ENCODE measurements around the gene CASQ2. TPM values are rescaled to one million over a fixed set of nuclear protein-coding genes. Genes with fewer than 3 reads are reported as not detected.

CASQ2 gene
- total and polyA plus RNA-seq, 9 donors, result 0.36 to 43.0 (median 2.3) TPM

- no peak overlapping the region for H3K27ac ChIP-seq
- WGBS, 3 donors, result 81 to 88% (median 86%) methylated on average over 3 of the region's 3 CpGs
- no peak overlapping the region for H3K4me3 ChIP-seq
- no peak for DNase-seq
- no peaks in the 10 kb centered on the region for H3K36me3 ChIP-seq
- no peaks in the 10 kb centered on the region for H3K27me3 ChIP-seq
- intact Hi-C loops (cut with DNase I), result no loop called here
- H3K9me3 ChIP-seq, result no peaks in the 10 kb centered on the region
- no peak for TF ChIP-seq EP300 (IDR thresholded peaks at IDR 0.05)
- TF ChIP-seq, protein P1, sequence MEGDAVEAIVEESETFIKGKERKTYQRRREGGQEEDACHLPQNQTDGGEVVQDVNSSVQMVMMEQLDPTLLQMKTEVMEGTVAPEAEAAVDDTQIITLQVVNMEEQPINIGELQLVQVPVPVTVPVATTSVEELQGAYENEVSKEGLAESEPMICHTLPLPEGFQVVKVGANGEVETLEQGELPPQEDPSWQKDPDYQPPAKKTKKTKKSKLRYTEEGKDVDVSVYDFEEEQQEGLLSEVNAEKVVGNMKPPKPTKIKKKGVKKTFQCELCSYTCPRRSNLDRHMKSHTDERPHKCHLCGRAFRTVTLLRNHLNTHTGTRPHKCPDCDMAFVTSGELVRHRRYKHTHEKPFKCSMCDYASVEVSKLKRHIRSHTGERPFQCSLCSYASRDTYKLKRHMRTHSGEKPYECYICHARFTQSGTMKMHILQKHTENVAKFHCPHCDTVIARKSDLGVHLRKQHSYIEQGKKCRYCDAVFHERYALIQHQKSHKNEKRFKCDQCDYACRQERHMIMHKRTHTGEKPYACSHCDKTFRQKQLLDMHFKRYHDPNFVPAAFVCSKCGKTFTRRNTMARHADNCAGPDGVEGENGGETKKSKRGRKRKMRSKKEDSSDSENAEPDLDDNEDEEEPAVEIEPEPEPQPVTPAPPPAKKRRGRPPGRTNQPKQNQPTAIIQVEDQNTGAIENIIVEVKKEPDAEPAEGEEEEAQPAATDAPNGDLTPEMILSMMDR (IDR thresholded peaks at IDR 0.05), result no peak
- no peak for TF ChIP-seq POLR2A (IDR thresholded peaks at IDR 0.05)
- H3K4me1 ChIP-seq (ENCODE audit: insufficient read depth), result no peaks in the 10 kb centered on the region
These were observed 73.7 kb downstream of the CASQ2 start for GRCh38 chr1:115694805-115695204.

GRCh38 chr1:115692224-115692623 lies 76.3 kb downstream of the CASQ2 start:
- Histone ChIP-seq H3K27ac (no peak overlapping the region), H3K27me3 (no peaks in the 10 kb centered on the region), H3K4me3 (no peak overlapping the region), H3K36me3 (no peaks in the 10 kb centered on the region), H3K9me3 (no peaks in the 10 kb centered on the region), H3K4me1 (ENCODE audit: insufficient read depth) (no peaks in the 10 kb centered on the region)
- TF ChIP-seq, protein P1 (IDR thresholded peaks at IDR 0.05), result no peak
- no peak for TF ChIP-seq POLR2A (IDR thresholded peaks at IDR 0.05)
- no peak for TF ChIP-seq EP300 (IDR thresholded peaks at IDR 0.05)
- WGBS, 3 donors, result 93 to 98% (median 95%) methylated on average over 4 of the region's 4 CpGs
- intact Hi-C loops (cut with DNase I), result no loop called here
- no peak for DNase-seq

DNA sequence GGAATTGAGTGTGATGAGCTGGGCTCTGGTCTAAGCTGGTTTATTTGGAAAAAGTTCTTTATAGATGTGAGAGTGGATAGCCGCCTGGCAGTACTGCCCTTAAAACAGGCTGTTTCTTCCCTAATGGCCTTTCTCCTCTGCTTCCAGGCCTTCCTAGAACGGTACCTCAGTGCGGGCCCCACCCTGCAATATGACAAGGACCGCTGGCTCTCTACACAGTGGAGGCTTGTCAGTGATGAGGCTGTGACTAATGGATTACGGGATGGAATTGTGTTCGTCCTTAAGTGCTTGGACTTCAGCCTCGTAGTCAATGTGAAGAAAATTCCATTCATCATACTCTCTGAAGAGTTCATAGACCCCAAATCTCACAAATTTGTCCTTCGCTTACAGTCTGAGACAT lies 77.5 kb downstream of the CASQ2 start:
- Histone ChIP-seq H3K27ac (no peak overlapping the region), H3K27me3 (no peaks in the 10 kb centered on the region), H3K36me3 (no peaks in the 10 kb centered on the region), H3K9me3 (no peaks in the 10 kb centered on the region), H3K4me1 (ENCODE audit: insufficient read depth) (no peaks in the 10 kb centered on the region), H3K4me3 (no peak overlapping the region)
- TF ChIP-seq, protein P1 (IDR thresholded peaks at IDR 0.05), result no peak
- TF ChIP-seq EP300 (IDR thresholded peaks at IDR 0.05), result no peak
- no peak for TF ChIP-seq POLR2A (IDR thresholded peaks at IDR 0.05)
- intact Hi-C loops (cut with DNase I), result no loop called here
- DNase-seq, result no peak
- 94 to 97% (median 95%) methylated on average over 8 of the region's 8 CpGs for WGBS, 3 donors

DNA sequence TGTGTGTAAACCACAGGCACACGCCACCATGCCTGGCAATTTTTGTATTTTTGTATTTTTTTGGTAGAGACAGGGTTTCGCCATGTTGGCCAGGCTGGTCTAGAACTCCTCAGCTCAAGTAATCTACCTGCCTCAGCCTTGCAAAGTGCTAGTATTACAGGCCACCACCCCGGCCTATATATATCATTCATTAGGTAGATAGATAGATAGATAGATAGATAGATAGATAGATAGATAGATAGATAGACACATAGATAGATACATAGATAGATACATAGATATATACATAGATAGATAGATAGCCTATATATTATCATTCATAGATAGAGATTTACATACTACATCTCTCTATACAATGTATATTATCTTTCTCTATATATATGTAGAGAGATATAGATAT lies 80.8 kb downstream of the CASQ2 start:
- Histone ChIP-seq H3K4me3 (no peak overlapping the region), H3K9me3 (no peaks in the 10 kb centered on the region), H3K4me1 (ENCODE audit: insufficient read depth) (no peaks in the 10 kb centered on the region), H3K36me3 (no peaks in the 10 kb centered on the region), H3K27me3 (no peaks in the 10 kb centered on the region), H3K27ac (no peak overlapping the region)
- WGBS, 3 donors, result 94 to 98% (median 95%) methylated on average over 3 of the region's 3 CpGs
- TF ChIP-seq POLR2A (IDR thresholded peaks at IDR 0.05) (no peak), EP300 (IDR thresholded peaks at IDR 0.05) (no peak)
- TF ChIP-seq, protein P1 (IDR thresholded peaks at IDR 0.05), result no peak
- intact Hi-C loops (cut with DNase I), result no loop called here
- DNase-seq, result no peak
